A673 (cell line): ENCODE results near the gene OGFOD1. TPM values are rescaled to one million over a fixed set of nuclear protein-coding genes. Genes with fewer than 3 reads are reported as not detected.

Source experiments
- BruUV-seq: library from RNA; stranded (reverse); fragments of 400-500 nt; replicated peaks from 2 replicates; lab custom pipeline; 2021; lab: Mats Ljungman, UMichigan
- CTCF ChIA-PET: fragments of 300-600 bp; sonication (Branson Sonifier 250); formaldehyde crosslinking; loops from one replicate; lab custom pipeline; 2022; ENCODE audit warnings: antibody characterized with exemption; lab: Charles Lee
- POLR2A ChIA-PET: fragments of 300-600 bp; sonication (Branson Sonifier 250); formaldehyde crosslinking; loops from one replicate; lab custom pipeline; 2022; ENCODE audit warnings: antibody characterized with exemption; ENCODE audit not compliant: low non-redundant PET; lab: Charles Lee
- DNase-seq: peaks from one replicate; pipeline ENCODE4 v3.0.0-alpha.2; 2015; ENCODE audit warnings: low spot score
- H3K27ac ChIP-seq: fragments of 200-600 bp; sonication (generic); 2 replicates; pipeline ENCODE4 v1.5.1; 2016; ENCODE audit warnings: mixed run types, low read depth, mild to moderate bottlenecking, mixed read lengths, antibody characterized with exemption, low read length; ENCODE audit not compliant: poor library complexity, severe bottlenecking
- H3K27me3 ChIP-seq: fragments of 200-600 bp; sonication (generic); replicated peaks from 2 replicates; pipeline ENCODE4 v1.6.1; 2017; ENCODE audit warnings: mixed run types, low read depth, mild to moderate bottlenecking, mixed read lengths, antibody characterized with exemption, low read length; ENCODE audit not compliant: insufficient read depth, poor library complexity
- H3K36me3 ChIP-seq: fragments of 200-600 bp; sonication (generic); 2 replicates; pipeline ENCODE4 v1.6.1; 2016; ENCODE audit warnings: mixed run types, mild to moderate bottlenecking, mixed read lengths, antibody characterized with exemption, low read length; ENCODE audit not compliant: insufficient read depth, poor library complexity, severe bottlenecking
- H3K4me1 ChIP-seq: fragments of 200-600 bp; sonication (generic); 2 replicates; pipeline ENCODE4 v1.6.1; 2017; ENCODE audit warnings: mixed run types, mild to moderate bottlenecking, mixed read lengths, antibody characterized with exemption, low read length; ENCODE audit not compliant: insufficient read depth, poor library complexity, severe bottlenecking
- H3K4me3 ChIP-seq: fragments of 200-600 bp; sonication (generic); 2 replicates; pipeline ENCODE4 v1.5.1; 2016; ENCODE audit warnings: low read depth, mixed run types, mild to moderate bottlenecking, mixed read lengths, low read length; ENCODE audit not compliant: poor library complexity, severe bottlenecking
- H3K9me3 ChIP-seq: fragments of 200-600 bp; sonication (generic); 2 replicates; pipeline ENCODE4 v1.6.1; 2016; ENCODE audit warnings: mixed run types, low read depth, mild to moderate bottlenecking, mixed read lengths, antibody characterized with exemption, low read length; ENCODE audit not compliant: poor library complexity, severe bottlenecking
- EZH2 ChIP-seq: fragments of 200-600 bp; sonication (generic); IDR thresholded peaks from 2 replicates; pipeline ENCODE4 v1.6.1; 2017; ENCODE audit warnings: borderline replicate concordance, low read depth, mild to moderate bottlenecking, mixed read lengths, antibody characterized with exemption, low read length; ENCODE audit not compliant: poor library complexity, severe bottlenecking
- intact Hi-C: fragments of 100-400 bp; cut with micrococcal nuclease; formaldehyde crosslinking; loops from one replicate; pipeline ENCODE4 v1.10.0; 2022; ENCODE audit not compliant: unreplicated experiment
- total RNA-seq: library from RNA; stranded (reverse); gene quantifications from 2 replicates; pipeline ENCODE4 v1.2.3, GENCODE V29; 2021
- TF ChIP-seq, protein P1 (sequence below): fragments of 300-800, 200-600 bp; sonication (generic); conservative IDR thresholded peaks from 2 replicates; pipeline ENCODE4 v1.5.1; 2017; ENCODE audit warnings: low read depth, mild to moderate bottlenecking, antibody characterized with exemption, low read length, moderate library complexity, mixed read lengths

OGFOD1 gene
- total RNA-seq, 1 experiment from 2014 or later = 78.1 TPM

DNA sequence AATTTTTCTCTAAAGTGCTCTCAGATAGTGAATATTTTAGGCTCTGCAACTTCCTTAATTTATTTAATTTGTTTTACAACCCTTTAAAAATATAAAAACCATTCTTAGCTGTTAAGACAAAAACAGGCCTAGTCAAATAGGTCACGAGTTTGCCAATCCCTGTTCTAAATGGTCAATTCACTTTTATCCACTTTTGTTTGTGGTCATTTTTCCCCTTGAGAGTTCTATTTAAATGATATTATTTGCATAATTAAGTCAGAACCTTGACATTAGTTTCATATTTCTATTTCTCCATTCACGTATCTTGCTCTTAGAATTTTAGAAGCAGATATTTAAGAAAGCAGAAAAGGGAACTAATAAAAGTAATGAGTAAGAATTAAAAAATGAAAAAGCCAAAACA is 30.0 kb upstream of the OGFOD1 start:
- TF ChIP-seq EZH2 = no peak
- TF ChIP-seq, protein P1, sequence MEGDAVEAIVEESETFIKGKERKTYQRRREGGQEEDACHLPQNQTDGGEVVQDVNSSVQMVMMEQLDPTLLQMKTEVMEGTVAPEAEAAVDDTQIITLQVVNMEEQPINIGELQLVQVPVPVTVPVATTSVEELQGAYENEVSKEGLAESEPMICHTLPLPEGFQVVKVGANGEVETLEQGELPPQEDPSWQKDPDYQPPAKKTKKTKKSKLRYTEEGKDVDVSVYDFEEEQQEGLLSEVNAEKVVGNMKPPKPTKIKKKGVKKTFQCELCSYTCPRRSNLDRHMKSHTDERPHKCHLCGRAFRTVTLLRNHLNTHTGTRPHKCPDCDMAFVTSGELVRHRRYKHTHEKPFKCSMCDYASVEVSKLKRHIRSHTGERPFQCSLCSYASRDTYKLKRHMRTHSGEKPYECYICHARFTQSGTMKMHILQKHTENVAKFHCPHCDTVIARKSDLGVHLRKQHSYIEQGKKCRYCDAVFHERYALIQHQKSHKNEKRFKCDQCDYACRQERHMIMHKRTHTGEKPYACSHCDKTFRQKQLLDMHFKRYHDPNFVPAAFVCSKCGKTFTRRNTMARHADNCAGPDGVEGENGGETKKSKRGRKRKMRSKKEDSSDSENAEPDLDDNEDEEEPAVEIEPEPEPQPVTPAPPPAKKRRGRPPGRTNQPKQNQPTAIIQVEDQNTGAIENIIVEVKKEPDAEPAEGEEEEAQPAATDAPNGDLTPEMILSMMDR = no peak
- Histone ChIP-seq H3K27me3 (no peaks in the 10 kb centered on the region), H3K36me3 (no peaks in the 10 kb centered on the region), H3K4me1 (peaks cover 24% of the 10 kb centered on the region), H3K9me3 (no peaks in the 10 kb centered on the region), H3K4me3 (no peak overlapping the region), H3K27ac (no peak overlapping the region)
- intact Hi-C loops = no loop called here
- POLR2A ChIA-PET = no interaction called here
- BruUV-seq = no TSS peak
- DNase-seq = no peak
- CTCF ChIA-PET = no interaction called here

DNA sequence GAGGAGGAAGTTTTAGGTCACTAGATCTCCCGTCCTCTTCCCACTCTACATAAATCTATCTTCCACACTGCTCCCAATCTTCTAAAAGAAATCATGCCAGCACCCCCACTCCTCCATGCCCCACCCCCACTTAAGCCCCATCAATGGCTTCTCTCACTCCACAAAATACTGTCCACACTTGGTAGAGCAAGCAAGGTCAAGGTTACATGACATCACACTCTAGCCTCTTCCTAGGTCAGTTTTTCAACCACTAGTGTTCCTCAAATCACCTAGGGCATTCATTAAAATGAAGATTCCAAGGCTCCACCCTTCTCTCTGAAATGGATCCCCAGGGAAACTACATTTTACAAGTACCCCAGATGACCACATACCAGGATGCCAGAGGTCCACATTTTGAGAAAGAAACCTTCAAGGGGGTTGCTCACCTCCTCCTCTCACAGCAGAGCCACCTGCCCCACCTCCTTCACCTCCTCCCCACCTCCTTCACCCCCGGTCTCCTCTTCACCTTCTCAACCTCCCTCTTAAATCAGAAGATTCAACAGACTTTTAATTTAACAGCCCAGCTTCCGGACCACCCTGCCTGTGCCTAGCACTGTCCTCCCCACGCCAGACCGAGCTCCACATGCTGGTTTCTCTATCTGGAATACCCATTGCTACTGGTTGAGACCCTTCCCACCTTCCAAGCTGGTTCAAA is 29.2 kb upstream of the OGFOD1 start:
- H3K36me3 ChIP-seq = no peaks in the 10 kb centered on the region
- intact Hi-C loops = no loop called here
- no peak for DNase-seq
- H3K9me3 ChIP-seq = no peaks in the 10 kb centered on the region
- TF ChIP-seq, protein P1 = no peak
- TF ChIP-seq EZH2 = no peak
- no peaks in the 10 kb centered on the region for H3K27me3 ChIP-seq
- peaks cover 24% of the 10 kb centered on the region for H3K4me1 ChIP-seq
- no peak overlapping the region for H3K27ac ChIP-seq
- no peak overlapping the region for H3K4me3 ChIP-seq
- BruUV-seq = no TSS peak
- ChIA-PET CTCF (no interaction called here), POLR2A (no interaction called here)

DNA sequence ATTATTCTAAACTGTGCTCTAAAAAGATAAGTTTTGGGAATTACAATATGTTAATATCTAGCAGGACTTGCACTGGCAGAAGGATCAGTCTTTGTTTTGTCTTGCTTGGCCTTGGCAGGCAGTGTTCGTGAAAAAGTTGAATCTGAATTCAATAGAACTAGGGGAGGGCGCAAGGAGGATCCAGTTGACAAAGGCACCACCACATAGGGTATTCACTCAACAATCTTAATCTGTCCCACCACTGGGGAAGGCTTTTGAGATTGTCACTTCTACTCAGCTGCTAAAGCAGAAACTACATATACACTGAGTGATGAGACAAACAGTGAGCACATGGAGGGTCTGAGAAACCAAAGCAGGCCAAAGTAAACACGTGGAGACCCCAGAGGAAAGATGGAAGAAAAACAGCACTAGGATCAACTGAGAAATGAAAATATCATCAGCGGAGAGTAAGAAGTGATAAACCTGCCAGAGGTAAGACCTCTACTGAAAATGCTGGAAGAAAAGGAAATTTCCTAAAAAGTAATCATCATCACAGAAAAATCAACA is 28.4 kb upstream of the OGFOD1 start:
- no peak for DNase-seq
- H3K27ac ChIP-seq = no peak overlapping the region
- H3K36me3 ChIP-seq = no peaks in the 10 kb centered on the region
- no peaks in the 10 kb centered on the region for H3K9me3 ChIP-seq
- BruUV-seq = no TSS peak
- H3K27me3 ChIP-seq = no peaks in the 10 kb centered on the region
- intact Hi-C loops = no loop called here
- ChIA-PET CTCF (no interaction called here), POLR2A (no interaction called here)
- H3K4me1 ChIP-seq = peaks cover 24% of the 10 kb centered on the region
- TF ChIP-seq, protein P1 = no peak
- TF ChIP-seq EZH2 = no peak
- H3K4me3 ChIP-seq = no peak overlapping the region
